Lung (tissue), 12 donors: Measurements from ENCODE around the gene GBX2. TPM values are rescaled to one million over a fixed set of nuclear protein-coding genes. Genes with fewer than 3 reads are reported as not detected.

Experiments used
- ATAC-seq: fragments of 200-7000 bp; cut with Tn5 transposase; one replicate; pipeline ENCODE4 v1.9.1; 2020; ENCODE audit warnings: moderate number of reproducible peaks; ENCODE audit not compliant: insufficient read depth, low FRiP score
- DNase-seq, 3 donors: peaks; one replicate each; pipeline ENCODE4 v3.0.0-alpha.2; 2013 to 2017
- H3K27ac ChIP-seq, 2 donors: one replicate each; pipeline ENCODE4 v1.5.1; 2013; ENCODE audit warnings: mild to moderate bottlenecking in 2 of 2, moderate library complexity in 2 of 2, control low read depth in 1 of 2, inconsistent platforms in 1 of 2, low read depth in 1 of 2, low read length in 1 of 2
- H3K27me3 ChIP-seq, 3 donors: one replicate each; pipeline ENCODE4 v1.5.1; 2013; ENCODE audit warnings: low read length in 2 of 3; ENCODE audit not compliant: control insufficient read depth in 3 of 3, insufficient read depth in 3 of 3
- H3K36me3 ChIP-seq, 4 donors: one replicate each; pipeline ENCODE4 v1.5.1; 2013; ENCODE audit warnings: low read length in 4 of 4, mild to moderate bottlenecking in 1 of 4, moderate library complexity in 1 of 4; ENCODE audit not compliant: control insufficient read depth in 4 of 4, insufficient read depth in 4 of 4
- H3K4me1 ChIP-seq, 5 donors: one replicate each; pipeline ENCODE4 v1.5.1; 2013; ENCODE audit warnings: low read length in 5 of 5, mild to moderate bottlenecking in 2 of 5, moderate library complexity in 1 of 5; ENCODE audit not compliant: control insufficient read depth in 5 of 5, insufficient read depth in 5 of 5
- H3K4me3 ChIP-seq: one replicate; pipeline ENCODE4 v1.5.1; 2013; ENCODE audit warnings: mild to moderate bottlenecking, control low read depth, moderate library complexity
- H3K9ac ChIP-seq, 2 donors: one replicate each; pipeline ENCODE4 v1.5.1; 2013; ENCODE audit warnings: low read length in 2 of 2, control low read depth in 1 of 2; ENCODE audit not compliant: insufficient read depth in 1 of 2
- H3K9me3 ChIP-seq, 4 donors: one replicate each; pipeline ENCODE4 v1.5.1; 2013; ENCODE audit warnings: low read length in 3 of 4, mild to moderate bottlenecking in 1 of 4, moderate library complexity in 1 of 4; ENCODE audit not compliant: control insufficient read depth in 4 of 4, insufficient read depth in 3 of 4
- WGBS, 2 donors: extraction: QIAGEN DNeasy Blood & Tissue Kit; methylation state at CpG; one replicate each; pipeline ENCODE4 v1.1.7; 2013; 5-methylcytosine and 5-hydroxymethylcytosine counted together
- polyA plus RNA-seq, 2 donors: library from polyadenylated mRNA; stranded (reverse); fragments of 200-250 nt; gene quantifications; one replicate each; pipeline ENCODE4 v1.2.1, GENCODE V29; 2013
- total RNA-seq, 2 donors: library from RNA; depleted of rRNA in 1 of 2; stranded (reverse); fragments of >200 nt in 1 of 2; gene quantifications; one replicate each; pipeline ENCODE4 v1.2.1, GENCODE V29; 2014 to 2021
- TF ChIP-seq, protein P1 (sequence below): IDR thresholded peaks from 2 replicates; pipeline ENCODE4 v1.5.1; 2012; ENCODE audit warnings: mild to moderate bottlenecking; ENCODE audit errors: control extremely low read depth, extremely low read depth
- donor health status: control.
- donor health status: control.
- donor health status: Bipolar disorder and iron deficiency.
- donor health status: healthy.
- donor health status: DM: yes; HTN: yes; CAD: no.

GBX2 gene
- total and polyA plus RNA-seq, 4 donors: 0.17 TPM; not detected in 3

DNA sequence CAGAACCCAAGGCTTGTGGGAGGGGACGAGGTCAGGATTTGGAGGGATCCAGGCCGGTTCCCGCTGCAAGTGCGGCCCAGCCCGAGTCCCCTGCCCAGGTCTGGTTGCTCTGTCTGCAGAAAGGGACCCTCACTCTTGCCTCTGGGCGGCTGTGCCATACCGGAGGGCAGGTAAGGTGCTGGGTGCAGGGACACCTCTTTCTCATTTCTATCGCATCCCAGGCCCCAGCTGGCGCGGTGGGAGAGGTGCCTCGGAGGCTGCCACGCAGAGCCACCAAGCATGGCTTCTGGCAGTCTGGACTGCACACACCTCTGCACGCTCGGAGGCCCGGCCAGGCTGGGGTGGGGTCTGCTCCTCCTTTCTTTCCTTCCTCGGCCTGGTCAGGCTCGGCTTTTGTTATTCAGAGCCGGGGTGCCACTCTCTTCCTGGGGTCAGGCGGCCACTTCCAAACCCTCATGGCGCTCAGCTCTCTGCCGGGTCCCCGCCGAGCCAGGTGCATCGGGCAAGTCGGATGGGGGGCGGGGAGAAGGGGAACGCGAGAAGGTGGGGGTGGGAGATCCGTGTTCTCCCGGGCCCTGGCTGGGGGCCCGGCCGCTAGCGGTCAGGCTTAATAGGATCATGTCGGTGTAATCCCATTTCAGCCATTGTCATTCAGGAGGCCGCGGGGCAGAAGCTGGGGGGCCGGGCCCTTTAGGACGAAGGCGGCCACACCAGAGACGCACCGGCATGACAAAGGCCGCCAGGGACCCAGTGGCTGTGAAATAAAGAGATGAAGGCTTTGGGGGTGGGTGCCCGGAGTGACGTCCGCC, 9.0 kb downstream of the GBX2 start:
- H3K9ac ChIP-seq: no peak overlapping the region
- no peak overlapping the region for H3K27ac ChIP-seq
- DNase-seq (no peak), ATAC-seq (no peak)
- H3K4me1 ChIP-seq: peaks cover 0 to 10% (median 3%) of the 10 kb centered on the region in 5 donors
- TF ChIP-seq, protein P1, sequence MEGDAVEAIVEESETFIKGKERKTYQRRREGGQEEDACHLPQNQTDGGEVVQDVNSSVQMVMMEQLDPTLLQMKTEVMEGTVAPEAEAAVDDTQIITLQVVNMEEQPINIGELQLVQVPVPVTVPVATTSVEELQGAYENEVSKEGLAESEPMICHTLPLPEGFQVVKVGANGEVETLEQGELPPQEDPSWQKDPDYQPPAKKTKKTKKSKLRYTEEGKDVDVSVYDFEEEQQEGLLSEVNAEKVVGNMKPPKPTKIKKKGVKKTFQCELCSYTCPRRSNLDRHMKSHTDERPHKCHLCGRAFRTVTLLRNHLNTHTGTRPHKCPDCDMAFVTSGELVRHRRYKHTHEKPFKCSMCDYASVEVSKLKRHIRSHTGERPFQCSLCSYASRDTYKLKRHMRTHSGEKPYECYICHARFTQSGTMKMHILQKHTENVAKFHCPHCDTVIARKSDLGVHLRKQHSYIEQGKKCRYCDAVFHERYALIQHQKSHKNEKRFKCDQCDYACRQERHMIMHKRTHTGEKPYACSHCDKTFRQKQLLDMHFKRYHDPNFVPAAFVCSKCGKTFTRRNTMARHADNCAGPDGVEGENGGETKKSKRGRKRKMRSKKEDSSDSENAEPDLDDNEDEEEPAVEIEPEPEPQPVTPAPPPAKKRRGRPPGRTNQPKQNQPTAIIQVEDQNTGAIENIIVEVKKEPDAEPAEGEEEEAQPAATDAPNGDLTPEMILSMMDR: no peak
- no peak overlapping the region for H3K4me3 ChIP-seq
- 20 to 37% methylated on average over 44 to 45 of the region's 45 CpGs for WGBS, 2 donors
- peaks cover 8 to 77% (median 57%) of the 10 kb centered on the region in 3 donors for H3K27me3 ChIP-seq
- H3K36me3 ChIP-seq: no peaks in the 10 kb centered on the region
- H3K9me3 ChIP-seq: no peaks in the 10 kb centered on the region

DNA sequence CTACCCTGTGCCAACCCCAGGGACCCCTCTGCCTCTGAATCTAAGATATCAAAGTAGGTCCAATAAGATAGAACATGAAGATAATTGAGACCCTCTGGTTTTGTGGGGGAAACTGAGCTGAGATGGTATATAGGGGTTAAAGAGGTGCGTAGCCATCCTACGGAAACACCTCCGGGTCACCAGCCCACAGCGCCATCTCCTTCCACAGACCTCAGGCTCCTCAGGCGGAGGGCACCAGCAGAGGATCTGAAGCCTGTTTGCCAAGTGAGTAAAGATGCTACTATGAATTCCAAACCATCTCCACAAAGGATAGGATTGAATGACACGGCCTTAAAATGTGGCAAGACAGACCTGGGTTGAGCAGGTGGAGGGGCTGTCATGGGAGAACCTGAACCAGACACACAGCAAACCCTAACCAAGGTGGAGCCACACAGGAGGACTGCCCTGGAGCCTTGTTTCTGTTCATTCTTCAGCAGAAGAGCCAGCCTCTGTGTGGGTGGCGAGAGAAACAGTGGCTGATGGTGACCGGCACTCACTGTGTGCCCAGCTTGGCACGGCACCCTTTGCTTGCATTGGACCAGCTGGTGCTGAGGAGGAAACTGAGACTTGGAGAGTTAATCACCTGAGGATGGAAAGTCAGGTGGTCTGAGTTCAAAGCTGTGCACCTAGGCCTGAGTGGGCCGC, 10.2 kb downstream of the GBX2 start:
- Histone ChIP-seq H3K9ac (no peak overlapping the region), H3K9me3 (peaks cover 0 to 4% (median 3%) of the 10 kb centered on the region in 4 donors), H3K27ac (no peak overlapping the region), H3K4me1 (no peaks in the 10 kb centered on the region), H3K27me3 (peaks cover 0 to 68% (median 52%) of the 10 kb centered on the region in 3 donors), H3K4me3 (no peak overlapping the region), H3K36me3 (no peaks in the 10 kb centered on the region)
- 87 to 90% methylated on average over 10 of the region's 10 CpGs for WGBS, 2 donors
- TF ChIP-seq, protein P1: no peak
- DNase-seq: no peak
- ATAC-seq: no peak

DNA sequence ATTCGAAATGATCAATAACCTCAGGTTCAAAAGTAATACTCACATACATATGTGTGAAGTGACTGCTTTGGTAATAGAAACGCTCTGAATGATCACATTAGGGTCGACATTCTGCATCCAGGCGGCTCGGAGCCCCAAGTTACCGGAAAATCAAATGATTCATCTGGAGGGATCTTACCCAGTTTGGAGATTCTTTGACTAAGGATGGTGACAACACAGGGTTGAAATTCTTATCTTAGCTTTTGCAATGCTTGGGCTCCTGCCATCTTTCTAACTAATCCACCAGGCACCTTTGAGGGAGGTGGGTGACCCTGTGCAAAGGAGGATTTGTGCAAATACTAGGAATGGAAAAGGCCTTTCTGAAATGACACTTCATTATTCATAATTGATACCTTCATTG, 10.8 kb downstream of the GBX2 start:
- no peaks in the 10 kb centered on the region for H3K36me3 ChIP-seq
- 92% methylated on average over 6 of the region's 6 CpGs for WGBS, 2 donors
- H3K27me3 ChIP-seq: peaks cover 0 to 62% (median 46%) of the 10 kb centered on the region in 3 donors
- H3K4me1 ChIP-seq: no peaks in the 10 kb centered on the region
- TF ChIP-seq, protein P1: no peak
- H3K27ac ChIP-seq: no peak overlapping the region
- no peak overlapping the region for H3K9ac ChIP-seq
- H3K9me3 ChIP-seq: peaks cover 0 to 8% (median 4%) of the 10 kb centered on the region in 4 donors
- no peak overlapping the region for H3K4me3 ChIP-seq
- ATAC-seq (no peak), DNase-seq (no peak)
